HepG2 (cell line): ENCODE results near the gene KCNH8. TPM values are rescaled to one million over a fixed set of nuclear protein-coding genes. Genes with fewer than 3 reads are reported as not detected.

Experiments used
- AGO1 ChIP-seq: fragments of 200-400 bp; formaldehyde crosslinking; IDR thresholded peaks from 2 replicates; pipeline ENCODE4 v1.6.1; 2017; ENCODE audit warnings: mild to moderate bottlenecking, low read depth, low read length, moderate library complexity; ENCODE audit not compliant: poor library complexity, severe bottlenecking
- CBX5 ChIP-seq: sonication (generic); formaldehyde crosslinking; IDR thresholded peaks from 2 replicates; pipeline ENCODE4 v1.4.0; 2020; ENCODE audit warnings: missing genetic modification reagents, borderline replicate concordance
- DMAP1 ChIP-seq: IDR thresholded peaks from 2 replicates; pipeline ENCODE4 v1.6.1; 2016
- ELF3 ChIP-seq: IDR thresholded peaks from 2 replicates; pipeline ENCODE4 v1.6.1; 2016; ENCODE audit warnings: missing genetic modification reagents, missing compliant biosample characterization
- GABPB1 ChIP-seq: IDR thresholded peaks from 2 replicates; pipeline ENCODE4 v1.6.1; 2016; ENCODE audit warnings: mild to moderate bottlenecking, missing genetic modification reagents, moderate library complexity, missing compliant biosample characterization
- GATA4 ChIP-seq: sonication (generic); IDR thresholded peaks from 2 replicates; pipeline ENCODE4 v1.6.1; 2016; ENCODE audit warnings: antibody characterized with exemption, low read depth, borderline replicate concordance
- HNRNPLL ChIP-seq: fragments of 200-400 bp; formaldehyde crosslinking; IDR thresholded peaks from 2 replicates; pipeline ENCODE4 v1.6.1; 2017; ENCODE audit warnings: mild to moderate bottlenecking, low read depth, low read length; ENCODE audit not compliant: poor library complexity, severe bottlenecking
- MIER2 ChIP-seq: IDR thresholded peaks from 2 replicates; pipeline ENCODE4 v1.6.1; 2016; ENCODE audit warnings: missing biosample characterization, missing genetic modification reagents
- NCOR1 ChIP-seq: fragments of 200-600 bp; sonication (generic); IDR thresholded peaks from 2 replicates; pipeline ENCODE4 v1.7.0; 2017; ENCODE audit warnings: antibody characterized with exemption, low read length, borderline replicate concordance
- PCBP2 ChIP-seq: fragments of 200-400 bp; formaldehyde crosslinking; optimal IDR thresholded peaks from 2 replicates; pipeline ENCODE3; 2018; ENCODE audit warnings: low read length, low read depth; ENCODE audit not compliant: poor library complexity, severe bottlenecking
- ZBTB38 ChIP-seq: sonication (generic); formaldehyde crosslinking; IDR thresholded peaks from 2 replicates; pipeline ENCODE4 v1.5.1; 2020; ENCODE audit warnings: mild to moderate bottlenecking, missing genetic modification reagents
- ZNF225 ChIP-seq: sonication (generic); formaldehyde crosslinking; IDR thresholded peaks from 2 replicates; pipeline ENCODE4 v1.4.0; 2020; ENCODE audit warnings: mild to moderate bottlenecking, missing genetic modification reagents
- ZNF264 ChIP-seq: sonication (generic); formaldehyde crosslinking; IDR thresholded peaks from 2 replicates; pipeline ENCODE4 v1.4.0; 2020; ENCODE audit warnings: missing genetic modification reagents
- ZNF672 ChIP-seq: sonication (generic); formaldehyde crosslinking; IDR thresholded peaks from 2 replicates; pipeline ENCODE4 v1.8.1; 2022; ENCODE audit warnings: missing genetic modification reagents
- polyA plus RNA-seq, 8 experiments: library from polyadenylated mRNA; depleted of rRNA in 3 of 8; stranded (reverse) in 7 of 8; unstranded in 1 of 8; fragments of >200 nt; fragmentation: Illumina TruSeq in 4 of 8; extraction: Trizol in 4 of 8; gene quantifications; 2 replicates each; pipeline versions ENCODE4 v1.2.1 to v1.2.3, GENCODE V29; 2011 to 2016; ENCODE audit warnings: low read depth in 4 of 8, missing spikeins in 1 of 8, mixed read lengths in 1 of 8; ENCODE audit not compliant: insufficient read depth in 1 of 8
- total RNA-seq, 5 experiments: library from RNA; depleted of rRNA; stranded (reverse); fragments of >200 nt; fragmentation: Illumina TruSeq; extraction: Trizol; gene quantifications; 2 replicates each; pipeline ENCODE4 v1.2.3, GENCODE V29; 2016; ENCODE audit warnings: low read depth in 1 of 5
- TF ChIP-seq, protein P1 (sequence below): sonication (generic); formaldehyde crosslinking; IDR thresholded peaks from 2 replicates; pipeline ENCODE4 v1.5.1; 2020; ENCODE audit warnings: missing genetic modification reagents, mild to moderate bottlenecking, borderline replicate concordance
- TF ChIP-seq, protein P2 (sequence below): sonication (generic); formaldehyde crosslinking; IDR thresholded peaks from 2 replicates; pipeline ENCODE4 v1.4.0; 2020; ENCODE audit warnings: missing genetic modification reagents
- TF ChIP-seq, protein P3 (sequence below): sonication (generic); formaldehyde crosslinking; IDR thresholded peaks from 2 replicates; pipeline ENCODE4 v1.5.0; 2020; ENCODE audit warnings: mild to moderate bottlenecking, missing genetic modification reagents, moderate library complexity
- TF ChIP-seq, protein P4 (sequence below): sonication (generic); formaldehyde crosslinking; IDR thresholded peaks from 2 replicates; pipeline ENCODE4 v1.4.0; 2020; ENCODE audit warnings: low read depth, mild to moderate bottlenecking, missing genetic modification reagents
- TF ChIP-seq, protein P5 (sequence below): sonication (generic); formaldehyde crosslinking; IDR thresholded peaks from 2 replicates; pipeline ENCODE4 v1.5.0; 2020; ENCODE audit warnings: mild to moderate bottlenecking, missing genetic modification reagents
- TF ChIP-seq, protein P6 (sequence below): IDR thresholded peaks from 2 replicates; pipeline ENCODE4 v1.6.1; 2016; ENCODE audit warnings: missing compliant biosample characterization, missing genetic modification reagents, borderline replicate concordance

KCNH8 gene
- total and polyA plus RNA-seq, 2 of the 13 experiments (the other 11 are each of a cell fraction or from before 2014, with no cell fraction given) = 0.04 TPM; not detected in 1

DNA sequence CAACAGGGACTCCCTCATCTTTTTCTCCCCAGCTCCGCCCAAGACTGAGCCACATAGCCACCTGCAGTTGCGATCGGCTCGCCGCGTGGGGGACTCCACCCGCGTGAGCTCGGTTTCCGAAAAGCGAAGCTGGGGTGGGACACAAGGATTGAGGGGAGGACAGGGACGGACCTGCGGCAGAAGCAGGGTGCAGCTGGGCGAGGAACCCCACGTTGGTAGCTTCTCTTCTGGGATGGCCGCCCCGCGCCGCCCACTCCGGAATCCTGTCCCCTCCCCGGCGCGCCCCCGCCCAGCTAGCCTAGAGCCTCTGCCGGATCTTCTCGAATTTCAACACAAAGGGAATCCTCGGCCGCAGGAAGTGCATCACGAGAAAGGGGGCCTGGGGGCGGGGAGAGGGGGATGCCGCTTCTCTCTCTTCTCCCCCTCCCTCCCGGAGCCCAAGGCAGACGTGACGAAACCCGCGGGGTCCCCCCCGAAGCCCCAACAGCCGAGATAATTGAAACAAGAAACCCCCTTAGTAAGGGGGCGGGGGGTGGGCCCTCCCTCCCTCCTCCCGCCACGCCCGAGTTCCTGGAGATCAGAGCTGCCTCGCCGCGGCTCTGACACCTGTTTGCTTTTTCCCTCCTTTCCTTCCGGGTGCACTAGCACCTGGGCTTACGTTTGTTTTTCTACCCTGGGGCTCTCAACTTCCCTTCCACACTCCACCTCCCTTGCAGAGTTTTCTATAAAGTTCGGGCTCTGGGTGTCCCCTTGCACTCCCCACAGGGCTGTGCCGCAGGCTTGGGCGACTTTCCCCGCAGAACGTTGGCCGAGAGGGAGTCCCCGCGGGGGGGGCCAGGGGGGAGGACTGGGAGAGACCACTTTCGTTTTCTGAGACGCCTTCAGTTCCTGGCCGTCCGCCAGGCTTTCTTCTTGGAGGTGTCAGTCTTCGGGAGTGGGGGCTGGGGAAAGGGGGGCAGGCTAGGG, 1.3 kb upstream of the KCNH8 start (continued):
- TF ChIP-seq, protein P1, sequence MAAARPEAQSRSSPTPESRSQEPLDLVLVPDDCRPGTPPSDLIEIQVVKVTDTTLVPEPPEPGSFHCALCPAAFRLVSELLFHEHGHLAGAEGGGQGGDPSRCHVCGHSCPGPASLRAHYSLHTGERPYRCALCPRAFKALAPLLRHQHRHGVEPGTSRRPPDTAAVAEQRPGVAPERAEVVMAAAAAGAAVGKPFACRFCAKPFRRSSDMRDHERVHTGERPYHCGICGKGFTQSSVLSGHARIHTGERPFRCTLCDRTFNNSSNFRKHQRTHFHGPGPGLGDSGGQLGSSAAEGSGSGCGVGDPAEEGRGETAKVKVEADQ (CRISPR knock-in tag) = no peak
- TF ChIP-seq, protein P2, sequence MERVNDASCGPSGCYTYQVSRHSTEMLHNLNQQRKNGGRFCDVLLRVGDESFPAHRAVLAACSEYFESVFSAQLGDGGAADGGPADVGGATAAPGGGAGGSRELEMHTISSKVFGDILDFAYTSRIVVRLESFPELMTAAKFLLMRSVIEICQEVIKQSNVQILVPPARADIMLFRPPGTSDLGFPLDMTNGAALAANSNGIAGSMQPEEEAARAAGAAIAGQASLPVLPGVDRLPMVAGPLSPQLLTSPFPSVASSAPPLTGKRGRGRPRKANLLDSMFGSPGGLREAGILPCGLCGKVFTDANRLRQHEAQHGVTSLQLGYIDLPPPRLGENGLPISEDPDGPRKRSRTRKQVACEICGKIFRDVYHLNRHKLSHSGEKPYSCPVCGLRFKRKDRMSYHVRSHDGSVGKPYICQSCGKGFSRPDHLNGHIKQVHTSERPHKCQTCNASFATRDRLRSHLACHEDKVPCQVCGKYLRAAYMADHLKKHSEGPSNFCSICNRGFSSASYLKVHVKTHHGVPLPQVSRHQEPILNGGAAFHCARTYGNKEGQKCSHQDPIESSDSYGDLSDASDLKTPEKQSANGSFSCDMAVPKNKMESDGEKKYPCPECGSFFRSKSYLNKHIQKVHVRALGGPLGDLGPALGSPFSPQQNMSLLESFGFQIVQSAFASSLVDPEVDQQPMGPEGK (CRISPR knock-in tag) = peak; percentile 86
- TF ChIP-seq, protein P3, sequence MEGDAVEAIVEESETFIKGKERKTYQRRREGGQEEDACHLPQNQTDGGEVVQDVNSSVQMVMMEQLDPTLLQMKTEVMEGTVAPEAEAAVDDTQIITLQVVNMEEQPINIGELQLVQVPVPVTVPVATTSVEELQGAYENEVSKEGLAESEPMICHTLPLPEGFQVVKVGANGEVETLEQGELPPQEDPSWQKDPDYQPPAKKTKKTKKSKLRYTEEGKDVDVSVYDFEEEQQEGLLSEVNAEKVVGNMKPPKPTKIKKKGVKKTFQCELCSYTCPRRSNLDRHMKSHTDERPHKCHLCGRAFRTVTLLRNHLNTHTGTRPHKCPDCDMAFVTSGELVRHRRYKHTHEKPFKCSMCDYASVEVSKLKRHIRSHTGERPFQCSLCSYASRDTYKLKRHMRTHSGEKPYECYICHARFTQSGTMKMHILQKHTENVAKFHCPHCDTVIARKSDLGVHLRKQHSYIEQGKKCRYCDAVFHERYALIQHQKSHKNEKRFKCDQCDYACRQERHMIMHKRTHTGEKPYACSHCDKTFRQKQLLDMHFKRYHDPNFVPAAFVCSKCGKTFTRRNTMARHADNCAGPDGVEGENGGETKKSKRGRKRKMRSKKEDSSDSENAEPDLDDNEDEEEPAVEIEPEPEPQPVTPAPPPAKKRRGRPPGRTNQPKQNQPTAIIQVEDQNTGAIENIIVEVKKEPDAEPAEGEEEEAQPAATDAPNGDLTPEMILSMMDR (CRISPR knock-in tag) = 0 out of 2 replicates have a peak, but pooled peaks have one; percentile 13
- TF ChIP-seq ZNF672 (CRISPR knock-in tag) (no peak), DMAP1 (CRISPR knock-in tag) (no peak), ELF3 (CRISPR knock-in tag) (0 out of 2 replicates have a peak, but pooled peaks have one; percentile 21), GATA4 (no peak), HNRNPLL (peak; percentile 22), ZBTB38 (CRISPR knock-in tag) (no peak), CBX5 (CRISPR knock-in tag) (no peak), ZNF225 (CRISPR knock-in tag) (no peak), AGO1 (no peak), NCOR1 (no peak), GABPB1 (CRISPR knock-in tag) (peak; percentile 83), MIER2 (no peak), PCBP2 (no peak), ZNF264 (CRISPR knock-in tag) (no peak)
- TF ChIP-seq, protein P4, sequence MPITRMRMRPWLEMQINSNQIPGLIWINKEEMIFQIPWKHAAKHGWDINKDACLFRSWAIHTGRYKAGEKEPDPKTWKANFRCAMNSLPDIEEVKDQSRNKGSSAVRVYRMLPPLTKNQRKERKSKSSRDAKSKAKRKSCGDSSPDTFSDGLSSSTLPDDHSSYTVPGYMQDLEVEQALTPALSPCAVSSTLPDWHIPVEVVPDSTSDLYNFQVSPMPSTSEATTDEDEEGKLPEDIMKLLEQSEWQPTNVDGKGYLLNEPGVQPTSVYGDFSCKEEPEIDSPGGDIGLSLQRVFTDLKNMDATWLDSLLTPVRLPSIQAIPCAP (CRISPR knock-in tag) = no peak
- TF ChIP-seq, protein P5, sequence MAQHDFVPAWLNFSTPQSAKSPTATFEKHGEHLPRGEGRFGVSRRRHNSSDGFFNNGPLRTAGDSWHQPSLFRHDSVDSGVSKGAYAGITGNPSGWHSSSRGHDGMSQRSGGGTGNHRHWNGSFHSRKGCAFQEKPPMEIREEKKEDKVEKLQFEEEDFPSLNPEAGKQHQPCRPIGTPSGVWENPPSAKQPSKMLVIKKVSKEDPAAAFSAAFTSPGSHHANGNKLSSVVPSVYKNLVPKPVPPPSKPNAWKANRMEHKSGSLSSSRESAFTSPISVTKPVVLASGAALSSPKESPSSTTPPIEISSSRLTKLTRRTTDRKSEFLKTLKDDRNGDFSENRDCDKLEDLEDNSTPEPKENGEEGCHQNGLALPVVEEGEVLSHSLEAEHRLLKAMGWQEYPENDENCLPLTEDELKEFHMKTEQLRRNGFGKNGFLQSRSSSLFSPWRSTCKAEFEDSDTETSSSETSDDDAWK (CRISPR knock-in tag) = no peak
- TF ChIP-seq, protein P6, sequence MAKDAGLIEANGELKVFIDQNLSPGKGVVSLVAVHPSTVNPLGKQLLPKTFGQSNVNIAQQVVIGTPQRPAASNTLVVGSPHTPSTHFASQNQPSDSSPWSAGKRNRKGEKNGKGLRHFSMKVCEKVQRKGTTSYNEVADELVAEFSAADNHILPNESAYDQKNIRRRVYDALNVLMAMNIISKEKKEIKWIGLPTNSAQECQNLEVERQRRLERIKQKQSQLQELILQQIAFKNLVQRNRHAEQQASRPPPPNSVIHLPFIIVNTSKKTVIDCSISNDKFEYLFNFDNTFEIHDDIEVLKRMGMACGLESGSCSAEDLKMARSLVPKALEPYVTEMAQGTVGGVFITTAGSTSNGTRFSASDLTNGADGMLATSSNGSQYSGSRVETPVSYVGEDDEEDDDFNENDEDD = peak; percentile 49; the same call in 1 of the 2 replicates
